Measurements from ENCODE around the gene BZW2.

DNA sequence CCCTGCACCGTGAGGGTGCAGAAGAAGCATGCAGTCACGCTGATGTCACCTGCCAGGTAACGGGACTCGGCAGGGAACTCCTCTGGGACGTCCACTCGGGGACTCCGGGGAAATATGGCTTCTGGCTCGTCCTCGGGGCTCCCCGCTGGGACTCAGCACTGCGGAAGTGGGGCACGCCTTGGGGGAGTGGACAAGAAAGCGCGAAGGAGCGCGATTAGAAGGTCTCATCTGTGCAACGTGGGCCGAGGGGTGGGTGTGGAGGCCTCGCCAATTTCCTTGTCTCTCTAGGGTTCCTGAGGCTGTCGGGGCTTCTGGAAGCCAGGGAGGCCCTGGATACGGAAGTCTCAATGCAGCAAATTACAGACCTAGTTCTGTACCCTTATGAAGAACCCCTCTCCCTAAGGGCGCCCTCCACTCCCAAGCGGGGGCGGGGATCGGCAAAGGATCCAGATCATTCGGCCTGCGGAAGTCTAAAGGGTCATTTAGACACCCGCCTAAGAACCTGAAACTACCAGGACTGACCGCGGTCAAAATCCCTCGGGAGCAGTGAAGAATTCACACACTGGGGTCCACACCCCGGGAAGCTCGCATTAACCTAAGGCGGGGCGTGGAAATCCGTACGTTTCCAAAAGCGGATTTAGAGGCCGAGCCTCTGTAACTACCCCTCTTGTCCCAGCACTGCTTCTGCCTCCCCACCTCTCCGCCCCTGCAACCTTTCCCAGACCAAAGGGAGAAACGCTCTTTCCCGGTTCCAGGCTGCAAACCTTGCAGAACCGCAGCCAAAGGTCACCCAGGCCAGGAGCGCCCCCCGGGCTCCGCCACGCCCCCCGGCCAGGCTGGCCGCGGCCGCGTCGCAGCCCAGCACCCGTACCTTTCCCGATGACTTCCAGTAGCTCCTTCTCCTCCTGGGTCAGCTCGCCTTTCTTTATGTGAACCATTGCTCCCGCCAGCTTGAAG is 1.1 kb upstream of the BZW2 start:
- TF ChIP-seq, protein P1, sequence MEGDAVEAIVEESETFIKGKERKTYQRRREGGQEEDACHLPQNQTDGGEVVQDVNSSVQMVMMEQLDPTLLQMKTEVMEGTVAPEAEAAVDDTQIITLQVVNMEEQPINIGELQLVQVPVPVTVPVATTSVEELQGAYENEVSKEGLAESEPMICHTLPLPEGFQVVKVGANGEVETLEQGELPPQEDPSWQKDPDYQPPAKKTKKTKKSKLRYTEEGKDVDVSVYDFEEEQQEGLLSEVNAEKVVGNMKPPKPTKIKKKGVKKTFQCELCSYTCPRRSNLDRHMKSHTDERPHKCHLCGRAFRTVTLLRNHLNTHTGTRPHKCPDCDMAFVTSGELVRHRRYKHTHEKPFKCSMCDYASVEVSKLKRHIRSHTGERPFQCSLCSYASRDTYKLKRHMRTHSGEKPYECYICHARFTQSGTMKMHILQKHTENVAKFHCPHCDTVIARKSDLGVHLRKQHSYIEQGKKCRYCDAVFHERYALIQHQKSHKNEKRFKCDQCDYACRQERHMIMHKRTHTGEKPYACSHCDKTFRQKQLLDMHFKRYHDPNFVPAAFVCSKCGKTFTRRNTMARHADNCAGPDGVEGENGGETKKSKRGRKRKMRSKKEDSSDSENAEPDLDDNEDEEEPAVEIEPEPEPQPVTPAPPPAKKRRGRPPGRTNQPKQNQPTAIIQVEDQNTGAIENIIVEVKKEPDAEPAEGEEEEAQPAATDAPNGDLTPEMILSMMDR (conservative IDR thresholded peaks at IDR 0.05) = no peak
- peak; percentile 29; the same call in 1 of the 2 replicates for TF ChIP-seq ZFX (IDR thresholded peaks at IDR 0.05)
